Esophagus squamous epithelium (tissue), 5 donors: ENCODE data around the gene DGUOK. TPM values are rescaled to one million over a fixed set of nuclear protein-coding genes. Genes with fewer than 3 reads are reported as not detected.

Experiments used
- DNase-seq: peaks from one replicate; lab custom pipeline; 2025; lab: John Stamatoyannopoulos, UW
- H3K27ac ChIP-seq, 4 donors: fragments of 200-600 bp; sonication (generic); one replicate each; pipeline ENCODE4 v1.5.1; 2016 to 2019; ENCODE audit warnings: mild to moderate bottlenecking in 1 of 4
- H3K27me3 ChIP-seq, 4 donors: fragments of 200-600 bp; sonication (generic); 1 replicate in 3 of 4; 2 replicates in 1 of 4; pipeline versions ENCODE4 v1.5.1 to v1.6.0; 2017 to 2021; ENCODE audit warnings: antibody characterized with exemption in 1 of 4
- H3K36me3 ChIP-seq, 3 donors: fragments of 200-600 bp; sonication (generic); one replicate each; pipeline ENCODE4 v1.5.1; 2016 to 2019
- H3K4me1 ChIP-seq, 3 donors: fragments of 200-600 bp; sonication (generic); one replicate each; pipeline ENCODE4 v1.5.1; 2017 to 2019
- H3K4me3 ChIP-seq, 4 donors: fragments of 200-600 bp; sonication (generic); 1 replicate in 3 of 4; 2 replicates in 1 of 4; pipeline ENCODE4 v1.5.1; 2016 to 2019; ENCODE audit warnings: mild to moderate bottlenecking in 2 of 4, moderate library complexity in 1 of 4
- H3K9me3 ChIP-seq, 3 donors: fragments of 200-600 bp; sonication (generic); one replicate each; pipeline ENCODE4 v1.5.1; 2016 to 2019
- POLR2A ChIP-seq, 4 donors: fragments of 450-650 bp; IDR thresholded peaks; one replicate each; pipeline ENCODE4 v1.6.1; 2017; ENCODE audit warnings: antibody characterized with exemption in 4 of 4, mild to moderate bottlenecking in 4 of 4, moderate library complexity in 3 of 4
- WGBS, 2 donors: methylation state at CpG; one replicate each; pipeline ENCODE4 v1.1.5; 2018; 5-methylcytosine and 5-hydroxymethylcytosine counted together
- intact Hi-C: fragments of 100-400 bp; cut with DNase I; formaldehyde crosslinking; loops from one replicate; pipeline ENCODE4 v1.15.0; 2022
- total RNA-seq, 4 donors: library from RNA; depleted of rRNA; stranded (reverse); fragments of >200 nt; gene quantifications; one replicate each; pipeline ENCODE4 v1.1.0, GENCODE V29; 2016
- TF ChIP-seq, protein P1 (sequence below), 6 experiments: fragments of 450-650 bp in 4 of 6; fragments of 200-600 bp in 2 of 6; sonication (generic) in 2 of 6; IDR thresholded peaks; one replicate each; pipeline ENCODE4 v1.5.1; 2016 to 2019; ENCODE audit warnings: antibody characterized with exemption in 6 of 6, mild to moderate bottlenecking in 4 of 6, moderate library complexity in 4 of 6
- donor health status: DM: yes; HTN: yes; CAD: no.

Gene DGUOK
- total RNA-seq, 4 donors from 2014 or later: 23.5 to 53.4 (median 40.2) TPM

DNA sequence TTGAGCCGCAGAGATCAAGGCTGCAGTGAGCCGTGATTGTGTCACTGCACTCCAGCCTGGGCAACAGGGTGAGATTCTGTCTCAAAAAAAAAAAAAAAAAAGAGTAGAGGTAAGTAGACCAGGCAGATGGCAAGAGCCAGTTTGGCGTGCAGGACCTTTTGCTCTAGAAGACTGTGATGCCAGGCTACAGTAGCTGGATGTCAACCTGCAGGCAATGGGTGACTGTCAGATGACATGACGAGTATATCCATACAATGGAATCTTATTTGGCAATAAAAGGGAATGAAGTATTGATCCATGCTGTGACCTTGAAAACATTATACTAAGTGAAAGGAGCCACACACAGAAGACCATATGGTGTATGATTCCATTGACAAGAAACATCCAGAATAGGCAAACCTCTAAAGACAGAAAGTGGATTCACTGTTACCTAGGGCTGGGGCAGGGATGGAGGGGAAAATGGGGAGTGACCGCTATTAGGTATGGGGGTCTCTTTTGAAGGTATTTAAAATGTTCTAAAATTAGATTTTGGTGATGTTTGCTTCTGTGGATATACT is 11.2 kb upstream of the DGUOK start:
- 81 to 89% methylated on average over 5 of the region's 5 CpGs for WGBS, 2 donors
- DNase-seq: no peak
- intact Hi-C loops: no loop called here
- H3K27ac ChIP-seq: no peak overlapping the region
- H3K9me3 ChIP-seq: no peaks in the 10 kb centered on the region
- H3K36me3 ChIP-seq: no peaks in the 10 kb centered on the region
- H3K27me3 ChIP-seq: no peaks in the 10 kb centered on the region
- no peak for TF ChIP-seq POLR2A (IDR thresholded peaks at IDR 0.05)
- TF ChIP-seq, protein P1, sequence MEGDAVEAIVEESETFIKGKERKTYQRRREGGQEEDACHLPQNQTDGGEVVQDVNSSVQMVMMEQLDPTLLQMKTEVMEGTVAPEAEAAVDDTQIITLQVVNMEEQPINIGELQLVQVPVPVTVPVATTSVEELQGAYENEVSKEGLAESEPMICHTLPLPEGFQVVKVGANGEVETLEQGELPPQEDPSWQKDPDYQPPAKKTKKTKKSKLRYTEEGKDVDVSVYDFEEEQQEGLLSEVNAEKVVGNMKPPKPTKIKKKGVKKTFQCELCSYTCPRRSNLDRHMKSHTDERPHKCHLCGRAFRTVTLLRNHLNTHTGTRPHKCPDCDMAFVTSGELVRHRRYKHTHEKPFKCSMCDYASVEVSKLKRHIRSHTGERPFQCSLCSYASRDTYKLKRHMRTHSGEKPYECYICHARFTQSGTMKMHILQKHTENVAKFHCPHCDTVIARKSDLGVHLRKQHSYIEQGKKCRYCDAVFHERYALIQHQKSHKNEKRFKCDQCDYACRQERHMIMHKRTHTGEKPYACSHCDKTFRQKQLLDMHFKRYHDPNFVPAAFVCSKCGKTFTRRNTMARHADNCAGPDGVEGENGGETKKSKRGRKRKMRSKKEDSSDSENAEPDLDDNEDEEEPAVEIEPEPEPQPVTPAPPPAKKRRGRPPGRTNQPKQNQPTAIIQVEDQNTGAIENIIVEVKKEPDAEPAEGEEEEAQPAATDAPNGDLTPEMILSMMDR (IDR thresholded peaks at IDR 0.05): no peak
- no peak overlapping the region for H3K4me3 ChIP-seq
- H3K4me1 ChIP-seq: no peaks in the 10 kb centered on the region

DNA sequence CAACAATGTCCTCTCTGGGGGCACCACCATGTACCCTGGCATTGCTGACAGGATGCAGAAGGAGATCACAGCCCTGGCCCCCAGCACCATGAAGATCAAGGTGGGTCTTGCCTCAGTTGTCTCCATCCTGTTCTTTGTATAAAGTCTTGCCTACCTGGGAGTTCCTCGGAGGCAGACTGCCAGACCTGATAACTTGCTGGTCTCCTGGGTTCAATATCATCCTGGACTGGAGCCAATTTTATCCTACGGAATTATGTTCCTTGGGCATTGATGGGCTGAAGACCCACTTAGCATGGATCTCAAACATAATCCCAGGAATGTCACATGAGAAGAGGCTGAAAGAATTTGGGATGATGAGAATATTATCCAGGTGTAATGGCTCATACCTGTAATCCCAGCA is 10.0 kb upstream of the DGUOK start:
- DNase-seq: no peak
- Histone ChIP-seq H3K4me1 (no peaks in the 10 kb centered on the region), H3K36me3 (no peaks in the 10 kb centered on the region), H3K27me3 (peaks cover 0 to 8% (median 0%) of the 10 kb centered on the region in 4 donors), H3K9me3 (no peaks in the 10 kb centered on the region), H3K27ac (no peak overlapping the region), H3K4me3 (no peak overlapping the region)
- TF ChIP-seq, protein P1 (IDR thresholded peaks at IDR 0.05): no peak
- no peak for TF ChIP-seq POLR2A (IDR thresholded peaks at IDR 0.05)
- intact Hi-C loops: no loop called here
- 40 to 43% methylated on average over 2 of the region's 2 CpGs for WGBS, 2 donors

DNA sequence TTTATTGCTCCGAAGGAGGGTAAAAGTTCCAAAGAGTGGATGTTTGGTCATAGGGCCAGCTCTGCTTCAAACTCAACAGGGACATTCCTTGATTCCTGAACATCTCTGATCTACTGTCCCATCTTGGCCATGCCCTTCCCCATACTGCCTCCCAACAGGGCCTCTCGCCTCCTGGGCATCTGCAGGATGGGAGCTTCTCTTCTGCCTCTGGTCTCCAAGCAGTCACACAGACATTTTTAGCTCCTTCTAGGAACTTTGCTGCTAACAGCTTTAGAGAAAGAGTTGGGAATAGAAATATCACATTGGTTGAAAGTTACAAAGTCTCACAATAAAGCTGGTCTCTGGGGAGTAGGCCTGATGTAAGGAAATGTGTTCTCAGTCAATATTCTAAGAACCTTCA is 9.4 kb upstream of the DGUOK start:
- intact Hi-C loops: no loop called here
- peaks cover 0 to 8% (median 0%) of the 10 kb centered on the region in 4 donors for H3K27me3 ChIP-seq
- no peak overlapping the region for H3K27ac ChIP-seq
- H3K4me1 ChIP-seq: no peaks in the 10 kb centered on the region
- no peak for DNase-seq
- H3K4me3 ChIP-seq: no peak overlapping the region
- 36 to 45% methylated on average over 2 of the region's 2 CpGs for WGBS, 2 donors
- TF ChIP-seq, protein P1 (IDR thresholded peaks at IDR 0.05): no peak
- no peak for TF ChIP-seq POLR2A (IDR thresholded peaks at IDR 0.05)
- no peaks in the 10 kb centered on the region for H3K36me3 ChIP-seq
- no peaks in the 10 kb centered on the region for H3K9me3 ChIP-seq

DNA sequence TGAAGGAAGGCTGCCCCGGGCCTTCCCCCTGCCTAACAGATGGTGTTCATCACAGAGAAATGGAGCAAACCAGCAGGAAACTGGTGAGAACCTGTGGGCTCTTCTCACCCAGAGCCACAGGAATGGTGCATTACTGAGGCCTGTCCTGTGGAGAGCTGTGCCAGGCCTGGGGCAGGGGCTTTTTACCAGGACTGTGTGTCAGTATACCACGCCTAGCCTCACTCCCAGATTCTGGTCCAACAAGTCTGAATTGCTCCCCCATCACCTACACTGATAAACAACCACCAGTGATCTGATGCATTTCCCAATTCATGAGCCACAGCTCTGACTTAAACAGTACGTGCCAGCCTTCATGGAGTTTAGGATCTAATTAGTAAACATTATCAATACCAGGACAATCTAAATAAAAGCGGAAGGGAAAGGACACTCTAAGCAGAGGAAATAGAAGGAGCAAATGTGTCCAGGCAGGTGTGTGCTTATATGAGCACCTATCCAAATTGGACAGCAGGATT is 8.9 kb upstream of the DGUOK start:
- TF ChIP-seq, protein P1 (IDR thresholded peaks at IDR 0.05): no peak
- no peak for TF ChIP-seq POLR2A (IDR thresholded peaks at IDR 0.05)
- H3K4me3 ChIP-seq: no peak overlapping the region
- DNase-seq: no peak
- no peaks in the 10 kb centered on the region for H3K9me3 ChIP-seq
- H3K36me3 ChIP-seq: no peaks in the 10 kb centered on the region
- no peaks in the 10 kb centered on the region for H3K4me1 ChIP-seq
- intact Hi-C loops: no loop called here
- H3K27ac ChIP-seq: no peak overlapping the region
- WGBS, 2 donors: 55 to 76% methylated on average over 4 of the region's 4 CpGs
- H3K27me3 ChIP-seq: peaks cover 0 to 8% (median 0%) of the 10 kb centered on the region in 4 donors

DNA sequence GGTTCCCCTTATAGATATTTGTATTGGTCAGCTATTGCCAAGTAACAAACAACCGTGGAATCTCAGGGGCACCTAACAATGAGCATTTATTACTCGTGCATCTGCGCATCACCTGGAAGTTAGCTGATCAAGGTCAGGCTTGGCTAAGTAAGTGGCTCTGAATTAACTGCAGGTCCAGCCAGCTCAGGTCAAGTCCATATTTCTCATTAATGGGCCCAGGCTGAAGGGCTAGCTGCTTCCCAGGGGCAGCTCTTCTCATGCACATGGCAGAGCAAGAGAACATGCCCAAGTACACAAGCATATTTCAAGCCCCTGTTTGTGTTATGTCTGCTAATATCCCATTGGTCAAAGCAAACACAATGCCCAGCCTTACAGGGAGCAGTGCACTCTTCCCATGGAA is 7.8 kb upstream of the DGUOK start:
- DNase-seq: no peak
- H3K4me1 ChIP-seq: no peaks in the 10 kb centered on the region
- H3K36me3 ChIP-seq: no peaks in the 10 kb centered on the region
- H3K27ac ChIP-seq: no peak overlapping the region
- H3K9me3 ChIP-seq: no peaks in the 10 kb centered on the region
- intact Hi-C loops: no loop called here
- H3K4me3 ChIP-seq: no peak overlapping the region
- 75 to 83% methylated on average over 2 to 3 of the region's 3 CpGs for WGBS, 2 donors
- H3K27me3 ChIP-seq: peaks cover 0 to 8% (median 0%) of the 10 kb centered on the region in 4 donors
- TF ChIP-seq POLR2A (IDR thresholded peaks at IDR 0.05): no peak
- TF ChIP-seq, protein P1 (IDR thresholded peaks at IDR 0.05): no peak
